NCI-H82 (cell line): Measurements from ENCODE around the gene HDAC10.
A peak's percentile ranks its signal among the peaks of the same experiment; 100 is the strongest.

Experiments used
- DNase-seq: peaks from one replicate; lab custom pipeline; 2025; lab: John Stamatoyannopoulos, UW

Gene HDAC10

GRCh38 chr22:50269970-50270665 lies 19.1 kb upstream of the HDAC10 start, which contains the start of gene MAPK11:
TSS of gene MAPK11 (minus strand) at chr22:50270380. CDS start at chr22:50270292, 88 bp downstream.
- DNase-seq = peak; percentile 68

GRCh38 chr22:50269573-50269969 lies 18.5 kb upstream of the HDAC10 start:
- DNase-seq = no peak

GRCh38 chr22:50268655-50269113 lies 17.6 kb upstream of the HDAC10 start:
- no peak for DNase-seq

- DNase-seq = no peak
These were observed 16.7 kb upstream of the HDAC10 start for GRCh38 chr22:50267591-50268390.

- no peak for DNase-seq
These were observed 15.9 kb upstream of the HDAC10 start for GRCh38 chr22:50266994-50267393.

- no peak for DNase-seq
These were observed 14.0 kb upstream of the HDAC10 start for GRCh38 chr22:50264946-50265669.

GRCh38 chr22:50264104-50264745 lies 13.2 kb upstream of the HDAC10 start:
- no peak for DNase-seq

- peak; percentile 57 for DNase-seq
These were observed 12.0 kb upstream of the HDAC10 start for GRCh38 chr22:50262973-50263617.

- DNase-seq = peak; percentile 40
These were observed 11.4 kb upstream of the HDAC10 start for GRCh38 chr22:50262460-50262911.

GRCh38 chr22:50261615-50262459 lies 10.8 kb upstream of the HDAC10 start, which contains the start of gene MAPK12:
TSS of gene MAPK12 (minus strand) at chr22:50261683. CDS start at chr22:50261509, 174 bp downstream.
- DNase-seq = peak; percentile 68

GRCh38 chr22:50260801-50261614 lies 9.9 kb upstream of the HDAC10 start:
- peak; percentile 54 for DNase-seq

- no peak for DNase-seq
These were observed 9.4 kb upstream of the HDAC10 start for GRCh38 chr22:50260434-50260800.

- DNase-seq = no peak
These were observed 8.2 kb upstream of the HDAC10 start for GRCh38 chr22:50259302-50259701.

- no peak for DNase-seq
These were observed 7.6 kb upstream of the HDAC10 start for GRCh38 chr22:50258361-50259292.

GRCh38 chr22:50257451-50258360 lies 6.6 kb upstream of the HDAC10 start:
- DNase-seq = no peak

- no peak for DNase-seq
These were observed 6.0 kb upstream of the HDAC10 start for GRCh38 chr22:50257041-50257440.

- DNase-seq = no peak
These were observed 5.3 kb upstream of the HDAC10 start for GRCh38 chr22:50256258-50256862.
